Measurements from ENCODE around the gene PTEN. TPM values are rescaled to one million over a fixed set of nuclear protein-coding genes. Genes with fewer than 3 reads are reported as not detected.
"Not testable (repeated sequence)": the region's sequence is repeated elsewhere in the genome, so short reads cannot be mapped to it uniquely, and the experiment has no call there.

The PTEN gene
- total RNA-seq, 1 experiment from 2014 or later: 45.6 TPM

- DNase-seq (ENCODE audit: low read depth): not testable (repeated sequence)
- in situ Hi-C loops (cut with HindIII; ENCODE audit: low pct_unique_long_range_greater_than_20kb, low sequenced_read_pairs): loop anchor here (25.0 kb wide), 1 partner anchor 698 kb away; no protein-coding TSS in a partner anchor
Measured at GRCh38 chr10:87863951-87864495, 598 bp downstream of the PTEN start.

- peak; percentile 49 for DNase-seq (ENCODE audit: low read depth)
- in situ Hi-C loops (cut with HindIII; ENCODE audit: low pct_unique_long_range_greater_than_20kb, low sequenced_read_pairs): loop anchor here (25.0 kb wide), 1 partner anchor 698 kb away; no protein-coding TSS in a partner anchor
Measured at GRCh38 chr10:87864496-87865059, 1.2 kb downstream of the PTEN start.

GRCh38 chr10:87865241-87865881 lies 1.9 kb downstream of the PTEN start:
- in situ Hi-C loops (cut with HindIII; ENCODE audit: low pct_unique_long_range_greater_than_20kb, low sequenced_read_pairs): loop anchor here (25.0 kb wide), 1 partner anchor 697 kb away; no protein-coding TSS in a partner anchor
- peak; percentile 35 for DNase-seq (ENCODE audit: low read depth)

GRCh38 chr10:87866412-87866974 lies 3.1 kb downstream of the PTEN start:
- in situ Hi-C loops (cut with HindIII; ENCODE audit: low pct_unique_long_range_greater_than_20kb, low sequenced_read_pairs): loop anchor here (25.0 kb wide), 1 partner anchor 696 kb away; no protein-coding TSS in a partner anchor
- DNase-seq (ENCODE audit: low read depth): peak; percentile 17

DNA sequence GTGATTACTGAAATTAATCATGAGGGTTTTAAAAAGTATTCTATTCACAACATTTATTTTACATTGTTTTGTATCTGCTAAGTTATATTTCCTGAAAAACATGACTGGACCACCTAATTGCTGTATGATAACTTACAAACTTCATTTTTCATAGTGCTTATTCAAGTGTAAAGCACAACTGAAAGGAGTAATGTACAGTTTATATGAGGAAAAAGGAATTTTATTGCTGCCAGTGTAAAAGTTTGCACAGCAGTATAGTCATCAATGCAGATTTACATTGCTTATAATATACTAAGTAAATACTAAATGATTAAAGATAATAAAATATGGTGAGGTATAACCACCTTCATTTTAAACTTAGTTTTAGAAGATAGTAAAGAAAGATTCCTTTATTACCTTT lies 4.0 kb downstream of the PTEN start:
- DNase-seq (ENCODE audit: low read depth): no peak
- in situ Hi-C loops (cut with HindIII; ENCODE audit: low pct_unique_long_range_greater_than_20kb, low sequenced_read_pairs): loop anchor here (25.0 kb wide), 1 partner anchor 695 kb away; no protein-coding TSS in a partner anchor

DNA sequence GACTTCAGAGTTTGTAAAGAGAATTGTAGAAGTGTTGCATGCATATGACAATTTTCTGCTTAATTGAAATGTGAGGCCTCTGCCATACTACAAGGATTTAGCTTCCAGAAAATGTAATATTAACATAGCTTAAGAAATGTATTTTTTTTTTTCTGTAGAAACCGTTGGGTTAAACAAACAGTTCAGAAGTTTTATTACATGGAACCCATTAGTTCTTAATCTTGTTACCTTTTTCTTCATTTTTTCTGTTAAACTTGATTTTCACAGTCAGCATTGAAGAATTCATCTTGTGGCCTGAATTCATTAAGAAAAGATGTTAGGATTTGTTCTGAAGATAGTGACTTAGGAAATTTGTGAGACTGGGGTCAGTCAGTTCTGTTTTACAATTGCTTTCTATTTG lies 4.9 kb downstream of the PTEN start:
- in situ Hi-C loops (cut with HindIII; ENCODE audit: low pct_unique_long_range_greater_than_20kb, low sequenced_read_pairs): loop anchor here (25.0 kb wide), 1 partner anchor 694 kb away; no protein-coding TSS in a partner anchor

GRCh38 chr10:87869139-87869538 lies 5.7 kb downstream of the PTEN start:
- DNase-seq (ENCODE audit: low read depth): not testable (repeated sequence)
- in situ Hi-C loops (cut with HindIII; ENCODE audit: low pct_unique_long_range_greater_than_20kb, low sequenced_read_pairs): loop anchor here (25.0 kb wide), 1 partner anchor 693 kb away; no protein-coding TSS in a partner anchor

More for the DNA sequence above, 4.9 kb downstream of the PTEN start:
- DNase-seq (ENCODE audit: low read depth): no peak

GRCh38 chr10:87869773-87870551 lies 6.5 kb downstream of the PTEN start:
- no peak for DNase-seq (ENCODE audit: low read depth)
- in situ Hi-C loops (cut with HindIII; ENCODE audit: low pct_unique_long_range_greater_than_20kb, low sequenced_read_pairs): loop anchor here (25.0 kb wide), 1 partner anchor 692 kb away; no protein-coding TSS in a partner anchor

DNA sequence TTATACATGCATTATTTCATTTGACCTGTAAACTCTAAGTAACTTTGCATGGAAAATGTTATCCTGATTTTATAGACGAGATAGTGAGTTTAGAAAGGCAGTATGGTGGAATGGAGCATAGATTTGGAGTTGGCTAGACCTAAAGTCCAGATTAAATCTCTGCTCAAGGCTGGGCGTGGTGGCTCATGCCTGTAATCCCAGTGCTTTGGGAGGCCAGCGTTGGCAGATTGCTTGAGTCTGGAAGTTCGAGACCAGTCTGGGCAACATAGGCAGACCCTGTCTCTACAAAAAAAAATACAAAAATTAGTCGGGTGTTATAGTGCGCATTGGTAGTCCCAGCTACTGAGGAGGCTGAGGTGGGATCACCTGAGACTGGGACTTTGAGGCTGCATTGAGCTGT lies 9.4 kb downstream of the PTEN start:
- DNase-seq (ENCODE audit: low read depth): no peak
- in situ Hi-C loops (cut with HindIII; ENCODE audit: low pct_unique_long_range_greater_than_20kb, low sequenced_read_pairs): loop anchor here (25.0 kb wide), 1 partner anchor 689 kb away; no protein-coding TSS in a partner anchor

- DNase-seq (ENCODE audit: low read depth): no peak
- in situ Hi-C loops (cut with HindIII; ENCODE audit: low pct_unique_long_range_greater_than_20kb, low sequenced_read_pairs): loop anchor here (25.0 kb wide), 1 partner anchor 689 kb away; no protein-coding TSS in a partner anchor
Measured at GRCh38 chr10:87873656-87874055, 10.2 kb downstream of the PTEN start.

GRCh38 chr10:87875929-87876571 lies 12.6 kb downstream of the PTEN start:
- in situ Hi-C loops (cut with HindIII; ENCODE audit: low pct_unique_long_range_greater_than_20kb, low sequenced_read_pairs): no loop called here
- no peak for DNase-seq (ENCODE audit: low read depth)

DNA sequence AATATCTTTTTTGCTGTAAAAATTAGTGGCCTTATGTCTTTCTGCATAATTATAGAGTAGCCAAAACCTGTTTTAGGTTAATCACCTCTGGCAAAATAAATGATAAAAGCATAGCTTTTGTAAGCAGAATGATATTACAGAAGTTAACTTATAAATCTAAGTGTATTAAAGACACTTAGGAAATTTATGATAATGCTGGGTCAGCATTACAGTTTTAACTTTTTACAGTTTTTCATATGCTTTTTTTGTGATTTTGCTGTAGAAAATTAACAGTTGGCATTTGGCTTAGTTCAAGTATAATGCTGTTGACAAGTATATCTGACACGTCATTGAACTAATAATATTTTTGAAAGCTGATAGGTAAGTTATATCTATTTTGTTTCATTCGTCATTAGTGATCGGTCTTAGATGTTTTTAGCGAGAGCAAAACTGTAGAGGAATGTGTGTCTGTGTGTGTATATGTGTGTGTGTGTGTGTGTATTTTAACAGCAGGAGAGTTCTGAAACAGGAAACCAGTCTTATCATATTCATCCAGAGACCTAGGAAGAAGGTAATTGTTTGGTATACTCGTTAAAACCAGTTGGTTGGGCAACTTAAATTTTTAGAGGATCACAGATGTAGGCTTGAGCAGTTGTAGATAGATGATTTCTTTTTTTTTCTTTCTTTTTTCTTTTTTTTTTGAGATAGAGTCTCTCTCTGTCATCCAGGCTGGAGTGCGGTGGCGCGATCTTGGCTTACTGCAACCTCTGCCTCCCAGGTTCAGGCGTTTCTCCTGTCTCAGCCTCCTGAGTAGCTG lies 15.4 kb downstream of the PTEN start:
- in situ Hi-C loops (cut with HindIII; ENCODE audit: low pct_unique_long_range_greater_than_20kb, low sequenced_read_pairs): no loop called here
- DNase-seq (ENCODE audit: low read depth): no peak

- in situ Hi-C loops (cut with HindIII; ENCODE audit: low pct_unique_long_range_greater_than_20kb, low sequenced_read_pairs): no loop called here
- DNase-seq (ENCODE audit: low read depth): no peak
Measured at GRCh38 chr10:87880336-87880735, 16.9 kb downstream of the PTEN start.

DNA sequence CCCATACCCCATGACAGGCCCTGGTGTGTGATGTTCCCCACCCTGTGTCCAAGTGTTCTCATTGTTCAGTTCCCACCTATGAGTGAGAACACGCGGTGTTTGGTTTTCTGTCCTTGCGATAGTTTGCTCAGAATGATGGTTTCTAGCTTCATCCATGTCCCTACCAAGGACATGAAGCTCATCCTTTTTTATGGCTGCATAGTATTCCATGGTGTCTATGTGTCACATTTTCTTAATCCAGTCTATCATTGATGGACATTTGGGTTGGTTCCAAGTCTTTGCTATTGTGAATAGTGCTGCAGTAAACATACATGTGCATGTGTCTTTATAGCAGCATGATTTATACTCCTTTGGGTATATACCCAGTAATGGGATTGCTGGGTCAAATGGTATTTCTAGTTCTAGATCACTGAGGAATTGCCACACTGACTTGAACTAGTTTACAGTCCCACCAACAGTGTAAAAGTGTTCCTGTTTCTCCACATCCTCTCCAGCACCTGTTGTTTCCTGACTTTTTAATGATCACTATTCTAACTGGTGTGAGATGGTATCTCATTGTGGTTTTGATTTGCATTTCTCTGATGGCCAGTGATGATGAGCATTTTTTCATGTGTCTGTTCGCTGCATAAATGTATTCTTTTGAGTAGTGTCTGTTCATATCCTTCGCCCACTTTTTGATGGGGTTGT lies 18.1 kb downstream of the PTEN start:
- in situ Hi-C loops (cut with HindIII; ENCODE audit: low pct_unique_long_range_greater_than_20kb, low sequenced_read_pairs); DNase-seq (ENCODE audit: low read depth): not testable (repeated sequence)

GRCh38 chr10:87882555-87883294 lies 19.3 kb downstream of the PTEN start:
- in situ Hi-C loops (cut with HindIII; ENCODE audit: low pct_unique_long_range_greater_than_20kb, low sequenced_read_pairs): no loop called here
- DNase-seq (ENCODE audit: low read depth): no peak

GRCh38 chr10:87886635-87887034 lies 23.2 kb downstream of the PTEN start:
- in situ Hi-C loops (cut with HindIII; ENCODE audit: low pct_unique_long_range_greater_than_20kb, low sequenced_read_pairs): no loop called here
- DNase-seq (ENCODE audit: low read depth): no peak

Measured in Caki2 (cell line).